Transverse colon (tissue), 3 donors: Measurements from ENCODE around the gene MUSTN1.

ENCODE experiments used
- CTCF ChIP-seq, 5 experiments: fragments of 200-600 bp in 3 of 5; fragments of 450-650 bp in 2 of 5; sonication (generic) in 3 of 5; IDR thresholded peaks; 1 replicate in 2 of 5; 2 replicates in 3 of 5; pipeline ENCODE4 v1.5.1; 2016 to 2017; ENCODE audit warnings: antibody characterized with exemption in 5 of 5, inconsistent platforms in 3 of 5, mild to moderate bottlenecking in 2 of 5, moderate library complexity in 1 of 5
- EP300 ChIP-seq: sonication (generic); formaldehyde crosslinking; IDR thresholded peaks from one replicate; pipeline ENCODE4 v1.6.1; 2017; ENCODE audit warnings: antibody characterized with exemption, low read depth

- TF ChIP-seq EP300 (no peak), CTCF (IDR thresholded peaks at IDR 0.05) (no peak)
These were observed 36.9 kb upstream of the MUSTN1 start for GRCh38 chr3:52871761-52872160.
